GM19452 (cell line): Measurements from ENCODE around the gene GDI2.
"Not testable (repeated sequence)": the region's sequence is repeated elsewhere in the genome, so short reads cannot be mapped to it uniquely, and the experiment has no call there.

Experiments
- ATAC-seq: cut with Tn5 transposase; IDR thresholded peaks from one replicate; pipeline ENCODE4 v1.9.1; 2021; ENCODE audit not compliant: unreplicated experiment

The GDI2 gene

DNA sequence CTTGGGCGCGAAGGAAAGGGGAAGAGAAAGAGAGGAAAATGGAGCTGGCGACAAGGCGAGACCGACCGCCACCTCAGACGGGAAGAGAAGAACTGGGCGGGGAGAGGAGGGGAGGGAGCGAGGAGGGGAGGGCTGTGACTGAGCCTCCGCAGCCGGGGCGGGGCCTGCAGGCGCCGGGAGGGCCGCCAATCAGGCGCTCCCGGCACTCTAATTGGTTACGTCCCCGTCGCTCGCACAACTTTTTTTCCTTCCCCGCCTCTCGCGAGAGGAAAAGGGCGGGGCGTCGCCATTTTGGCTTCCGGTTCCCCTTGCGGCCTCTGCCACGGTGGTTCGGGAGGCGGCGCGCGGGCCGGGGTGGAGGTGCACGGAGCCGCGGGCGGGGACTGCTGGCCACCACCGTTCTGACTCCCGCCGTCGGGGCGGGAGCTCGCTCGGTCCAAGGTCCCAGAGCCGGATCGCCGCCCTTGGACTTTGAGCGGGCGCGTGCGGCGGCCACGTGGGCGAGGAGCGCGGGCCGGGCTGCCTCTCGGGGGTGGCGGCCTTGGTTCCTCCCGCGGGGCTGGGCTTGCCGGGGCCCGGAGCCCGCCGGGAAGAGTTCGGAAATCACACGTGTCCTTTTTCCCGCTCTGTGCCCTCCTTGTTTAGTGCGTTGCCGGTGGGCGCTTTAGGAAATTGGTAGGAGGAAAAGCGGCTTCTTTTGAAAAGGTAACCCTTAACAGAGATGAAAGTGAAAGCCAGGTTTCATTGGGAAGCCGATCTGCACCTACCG lies at the start of gene GDI2:
GDI2 (minus strand) TSS at position 94 of the 769 bp plus-strand sequence. CDS start 176 bp downstream, outside the sequence.
- peak; percentile 73 for ATAC-seq

DNA sequence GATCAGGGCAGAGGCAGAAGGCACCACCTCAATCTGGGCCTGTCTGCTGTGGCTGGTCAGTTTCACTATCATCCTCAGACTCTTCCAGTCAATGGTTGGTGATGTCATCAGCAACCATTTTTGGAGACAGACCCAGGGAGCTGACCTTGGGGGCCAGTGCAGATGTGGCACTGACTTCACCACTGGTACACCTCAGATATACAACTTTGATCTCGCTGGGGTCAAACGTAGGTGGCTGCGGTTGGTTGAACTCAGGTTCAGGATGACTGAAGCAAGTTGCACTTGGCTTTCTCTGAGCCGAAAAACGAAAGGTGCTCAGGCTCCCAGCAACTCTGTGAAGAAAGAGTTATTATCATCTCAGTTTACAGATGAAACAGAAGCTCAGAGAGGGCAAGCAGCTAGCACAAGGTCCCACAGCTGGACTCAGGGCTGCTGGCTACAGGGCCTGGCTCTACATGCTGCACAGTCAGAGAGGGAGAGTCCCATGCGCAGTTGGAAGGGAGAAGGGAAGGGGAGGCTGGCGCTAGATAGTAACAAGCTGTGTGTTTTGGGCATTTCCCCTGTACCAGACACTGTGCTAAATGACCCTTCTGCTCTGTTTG lies 49.2 kb upstream of the GDI2 start:
- peak; percentile 98 for ATAC-seq

GRCh38 chr10:5860066-5860465 lies 46.8 kb upstream of the GDI2 start:
- no peak for ATAC-seq

GRCh38 chr10:5858811-5859210 lies 45.6 kb upstream of the GDI2 start:
- ATAC-seq = no peak

GRCh38 chr10:5856701-5857004 lies 43.4 kb upstream of the GDI2 start:
- ATAC-seq = no peak

- ATAC-seq = no peak
Measured at GRCh38 chr10:5855979-5856700, 42.9 kb upstream of the GDI2 start.

- ATAC-seq = no peak
Measured at GRCh38 chr10:5854131-5854475, 40.9 kb upstream of the GDI2 start.

GRCh38 chr10:5846667-5847066 lies 33.4 kb upstream of the GDI2 start:
- ATAC-seq = not testable (repeated sequence)

DNA sequence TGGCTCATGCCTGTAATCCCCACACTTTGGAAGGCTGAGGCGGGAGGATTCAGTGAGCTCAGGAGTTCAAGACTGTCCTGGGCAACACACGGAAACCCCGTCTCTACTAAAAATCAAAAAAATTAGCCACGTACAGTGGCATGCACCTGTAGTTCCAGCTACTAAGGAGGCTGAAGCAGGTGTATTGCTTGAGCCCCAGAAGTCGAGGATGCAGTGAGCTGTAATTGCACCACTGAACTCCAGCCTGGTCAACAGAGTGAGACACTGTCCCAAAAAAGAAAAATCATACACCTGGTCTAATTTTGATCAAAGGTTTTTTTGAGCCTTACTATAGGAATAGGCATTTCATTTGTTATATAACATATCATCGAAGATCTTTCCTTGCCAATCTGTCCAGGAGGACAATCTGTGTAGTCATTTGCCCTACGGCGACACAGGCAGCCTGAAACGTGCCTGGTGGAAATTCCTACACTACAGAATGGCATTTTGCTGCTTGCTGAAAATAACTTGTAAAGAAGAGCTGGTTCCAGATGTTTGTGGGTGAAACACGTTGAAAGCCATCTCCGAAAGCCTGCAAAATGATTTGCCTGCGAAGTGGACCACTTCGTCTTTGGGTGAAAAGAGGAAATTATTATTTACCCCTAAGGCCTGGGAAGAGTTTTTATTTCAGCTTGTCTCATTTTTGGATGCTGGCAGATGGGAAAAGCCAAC lies 31.3 kb upstream of the GDI2 start:
- ATAC-seq = no peak

GRCh38 chr10:5843686-5844344 lies 30.6 kb upstream of the GDI2 start:
- no peak for ATAC-seq

- ATAC-seq = no peak
Measured at GRCh38 chr10:5841965-5842364, 28.7 kb upstream of the GDI2 start.

DNA sequence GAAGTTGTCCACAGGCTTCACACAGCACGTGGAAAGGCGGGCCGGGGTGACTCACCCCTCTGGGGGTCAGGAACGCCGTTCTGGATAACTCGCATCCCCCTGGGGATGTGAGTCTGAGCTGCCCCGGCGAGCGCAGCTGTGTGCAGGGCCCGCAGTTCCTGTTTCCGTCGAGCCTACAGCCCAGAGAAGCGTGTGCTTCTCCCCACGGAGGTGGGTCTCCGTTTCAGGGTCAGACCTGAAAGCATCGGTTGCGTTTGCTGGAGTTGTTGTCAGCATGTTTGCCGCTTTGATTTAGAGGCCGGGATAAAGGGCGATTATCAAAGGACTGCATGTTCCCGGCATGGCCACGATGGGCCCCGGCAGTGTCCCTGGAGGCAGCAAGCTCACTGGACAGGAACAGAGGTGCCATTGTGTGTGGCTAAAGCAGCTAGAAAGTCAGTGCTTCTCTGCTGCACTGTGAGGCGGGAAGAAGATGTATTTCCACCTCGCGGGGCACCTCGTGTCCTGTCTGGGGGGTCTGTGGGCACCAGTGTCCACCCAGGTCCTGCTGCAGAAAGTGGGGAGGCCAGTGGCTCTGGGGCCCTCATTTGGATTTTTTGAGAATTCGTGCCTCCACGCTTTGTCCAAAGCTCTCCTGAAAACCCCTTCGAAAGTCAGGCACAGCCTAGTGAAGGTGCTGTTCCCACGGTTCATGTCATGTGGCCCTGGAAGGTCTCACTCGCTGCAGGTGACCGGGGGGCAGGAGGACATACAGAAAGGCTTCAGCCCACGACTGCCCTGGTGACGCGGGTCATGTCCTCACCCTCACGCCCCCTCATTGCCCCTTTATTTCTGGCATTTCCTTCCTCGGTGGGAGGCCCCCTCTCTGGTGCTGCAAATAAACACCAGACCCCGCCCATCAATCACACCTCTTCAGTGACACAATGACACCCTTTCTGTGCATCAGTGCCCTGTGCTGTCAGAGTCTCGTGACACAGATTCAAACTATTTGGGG lies 27.4 kb upstream of the GDI2 start:
- peak; percentile 89 for ATAC-seq

DNA sequence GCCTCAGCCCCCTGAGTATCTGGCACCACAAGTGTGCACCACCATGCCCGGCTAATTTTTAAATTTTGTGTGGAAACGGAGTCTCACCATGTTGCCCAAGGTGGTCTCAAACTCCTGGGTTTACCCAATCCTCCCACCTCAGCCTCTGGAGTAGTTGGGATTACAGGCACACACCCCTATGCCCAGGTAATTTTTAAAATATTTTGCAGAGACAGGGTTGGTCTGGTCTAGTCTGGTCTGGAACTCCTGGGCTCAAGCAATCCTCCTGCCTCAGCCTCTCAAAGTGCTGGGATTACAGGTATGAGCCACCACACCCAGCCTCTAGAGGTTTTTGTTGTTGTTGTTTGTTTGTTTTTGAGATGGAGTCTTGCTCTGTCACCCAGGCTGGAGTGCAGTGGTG lies 22.9 kb upstream of the GDI2 start:
- ATAC-seq = not testable (repeated sequence)

DNA sequence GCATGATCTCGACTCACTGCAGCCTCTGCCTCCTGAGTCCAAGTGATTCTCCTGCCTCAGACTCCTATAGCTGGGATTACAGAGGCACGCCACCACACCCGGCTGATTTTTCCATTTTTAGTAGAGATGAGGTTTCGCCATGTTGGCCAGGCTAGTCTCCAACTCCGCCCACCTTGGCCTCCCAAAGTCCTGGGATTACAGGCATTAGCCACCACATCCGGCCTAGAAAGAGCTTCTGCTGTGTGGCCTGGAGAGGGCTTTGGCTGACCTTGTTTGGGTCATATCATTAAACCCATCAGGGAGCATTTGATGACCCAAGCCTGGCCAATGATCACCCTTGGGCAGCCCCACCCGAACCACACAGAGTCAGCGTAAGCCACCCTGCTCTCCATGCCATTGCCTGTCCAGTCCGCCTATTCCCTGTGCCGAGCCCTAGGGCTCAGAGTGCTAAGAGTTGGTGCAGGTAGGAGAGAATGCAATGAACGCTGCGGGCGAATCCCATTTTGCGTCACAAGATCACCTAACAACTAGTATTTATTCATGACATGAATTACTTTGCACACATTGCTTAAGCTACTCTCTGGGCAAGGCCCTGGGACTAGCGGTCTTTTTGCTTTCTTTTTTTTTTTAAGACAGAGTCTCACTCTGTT lies 22.3 kb upstream of the GDI2 start:
- no peak for ATAC-seq

- no peak for ATAC-seq
Measured at GRCh38 chr10:5833814-5834213, 20.6 kb upstream of the GDI2 start.

DNA sequence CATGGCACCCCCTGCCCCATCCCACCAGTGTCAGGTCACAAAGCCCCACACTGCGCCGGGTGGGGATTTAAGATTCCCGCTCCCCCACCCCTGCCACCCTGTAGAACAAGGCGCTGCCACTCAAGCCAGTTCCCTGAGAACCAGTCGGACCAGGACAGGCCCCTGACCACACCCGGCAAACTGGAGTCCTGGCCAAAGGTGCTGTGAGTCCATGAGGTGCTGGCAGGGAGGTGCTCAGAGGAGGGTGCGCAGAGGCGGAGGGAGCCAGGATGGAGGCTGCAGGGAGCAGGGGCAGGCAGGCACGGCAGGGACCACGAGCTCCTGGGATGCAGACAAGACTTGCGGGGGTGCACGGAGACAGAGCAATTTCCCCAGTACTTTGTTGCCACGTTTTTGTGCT lies 19.7 kb upstream of the GDI2 start:
- no peak for ATAC-seq

DNA sequence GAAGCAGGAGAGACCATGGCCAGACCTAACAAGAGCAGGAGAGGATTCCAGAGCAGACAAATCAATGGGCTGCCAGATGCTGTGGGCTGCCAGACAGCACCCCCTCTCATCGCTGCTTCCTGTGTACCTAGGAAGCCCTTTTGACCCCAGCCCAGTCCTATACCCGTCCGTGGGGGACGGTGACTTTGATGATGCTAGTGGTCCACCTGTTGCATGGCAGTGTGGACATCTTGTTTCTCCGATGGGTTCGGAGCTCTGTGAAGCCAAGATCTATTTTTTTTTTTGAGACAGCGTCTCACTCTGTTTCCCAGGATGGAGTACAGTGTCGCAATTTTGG lies 18.2 kb upstream of the GDI2 start:
- no peak for ATAC-seq

DNA sequence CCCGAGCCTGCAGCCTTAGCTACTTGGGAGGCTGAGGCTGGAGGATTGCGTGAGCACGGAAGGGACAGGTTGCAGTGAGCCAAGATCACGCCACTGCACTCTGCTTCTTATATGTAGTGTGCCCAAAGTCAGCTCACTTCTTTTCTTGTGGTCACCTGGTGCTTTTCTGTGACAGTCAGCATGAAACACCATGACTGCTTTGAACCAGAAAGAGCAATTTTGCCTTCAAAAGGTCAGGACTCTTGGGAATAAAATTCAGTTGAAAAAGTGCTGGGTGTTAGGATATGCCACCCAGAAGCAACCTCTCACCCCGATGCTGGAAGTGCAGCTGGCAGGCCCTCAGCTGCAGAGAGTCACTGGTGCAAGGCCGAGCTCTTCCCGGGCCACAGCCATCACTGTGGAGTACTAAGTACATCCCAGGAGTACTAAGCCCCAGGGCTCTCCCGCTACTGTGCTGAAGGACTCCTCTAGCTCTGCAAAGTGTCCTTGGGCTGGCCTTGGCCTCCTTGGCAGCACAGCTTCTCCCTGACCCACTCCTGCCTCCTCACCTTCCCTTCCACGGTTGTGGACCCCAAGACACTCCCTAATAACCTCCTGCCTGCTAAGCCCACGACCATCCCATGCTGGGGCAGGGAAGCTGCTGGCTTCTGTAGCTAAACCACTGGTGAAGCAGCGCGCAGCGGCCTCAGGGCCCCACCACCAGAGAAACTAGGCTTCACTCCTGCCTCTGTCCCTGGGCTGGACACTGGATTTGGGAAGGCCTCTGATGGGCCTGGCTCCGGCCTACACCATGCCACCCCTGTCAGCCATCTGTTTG lies 17.6 kb upstream of the GDI2 start:
- no peak for ATAC-seq

GRCh38 chr10:5829267-5829666 lies 16.0 kb upstream of the GDI2 start:
- no peak for ATAC-seq
